ENCODE data around the gene CYGB.
"Not testable (repeated sequence)": the region's sequence is repeated elsewhere in the genome, so short reads cannot be mapped to it uniquely, and the experiment has no call there.

DNA sequence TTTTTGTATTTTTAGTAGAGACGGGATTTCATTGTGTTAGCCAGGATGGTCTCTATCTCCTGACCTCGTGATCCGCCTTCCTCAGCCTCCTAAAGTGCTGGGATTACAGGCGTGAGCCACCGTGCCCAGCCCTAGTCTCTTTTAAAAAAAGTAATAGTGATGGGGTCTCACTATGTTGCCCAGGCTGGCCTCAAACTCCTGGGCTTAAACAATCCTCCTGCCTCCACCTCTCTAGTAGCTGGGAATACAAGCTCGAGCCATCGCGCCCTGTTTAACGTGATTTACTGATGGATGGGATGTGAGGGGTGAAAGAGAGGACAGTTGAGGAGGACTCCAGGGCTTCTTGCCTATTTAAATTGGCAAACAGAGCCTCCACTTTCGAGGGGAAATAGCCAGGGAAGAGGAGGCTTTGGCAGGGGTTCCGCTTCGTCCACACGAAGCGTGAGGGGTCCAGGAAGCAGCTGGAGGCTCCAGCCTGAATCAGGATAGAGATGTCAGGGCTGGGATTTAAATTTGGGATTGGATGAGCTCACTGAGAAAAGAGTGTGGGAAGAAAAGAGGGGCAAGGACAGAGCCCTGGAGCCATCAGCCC lies 28.9 kb downstream of the CYGB start:
- TF ChIP-seq CTCF (IDR thresholded peaks at IDR 0.05 in 2 of 3, conservative IDR thresholded peaks at IDR 0.05 in 1 of 3; ENCODE audit: control insufficient read depth in 2 of 3, extremely low read depth in 1 of 3, insufficient read depth in 1 of 3, low read depth in 3 of 3, low read length in 3 of 3); FOXM1 (IDR thresholded peaks at IDR 0.05; ENCODE audit: low read depth, low read length); JUNB (IDR thresholded peaks at IDR 0.05); POLR2A (IDR thresholded peaks at IDR 0.05; ENCODE audit: low read depth, low read length); EP300 (IDR thresholded peaks at IDR 0.05; ENCODE audit: borderline replicate concordance in 1 of 2, control insufficient read depth in 1 of 2, low read depth in 2 of 2, low read length in 2 of 2); CHD2 (IDR thresholded peaks at IDR 0.05; ENCODE audit: borderline replicate concordance, low read depth, low read length); E2F4 (IDR thresholded peaks at IDR 0.05; ENCODE audit: low read depth, low read length): not testable (repeated sequence)
